NCI-H2029 treated with DMSO at 0.1 percent for 48 hours (cell line): ENCODE results near the gene ATF4.
"Not testable (repeated sequence)": the region's sequence is repeated elsewhere in the genome, so short reads cannot be mapped to it uniquely, and the experiment has no call there.

ENCODE experiments used
- DNase-seq: peaks from one replicate; lab custom pipeline; 2025; lab: John Stamatoyannopoulos, UW

ATF4 gene

DNA sequence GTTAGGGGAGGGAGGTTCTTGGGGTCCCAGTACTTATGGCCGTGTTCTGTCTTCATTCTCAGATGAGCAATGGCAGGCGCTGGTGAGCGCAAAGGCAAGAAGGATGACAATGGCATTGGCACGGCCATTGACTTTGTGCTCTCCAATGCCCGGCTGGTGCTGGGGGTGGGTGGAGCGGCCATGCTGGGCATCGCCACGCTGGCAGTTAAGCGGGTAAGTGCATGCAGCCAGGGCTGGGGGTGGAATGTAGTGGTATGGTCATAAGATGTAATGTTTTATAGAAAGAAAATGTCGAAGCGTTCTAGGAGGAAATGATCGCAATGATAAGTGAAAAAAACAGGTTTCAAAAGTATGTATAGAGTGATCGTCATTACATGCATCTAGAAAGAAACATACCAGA is 9.1 kb upstream of the ATF4 start:
- no peak for DNase-seq

DNA sequence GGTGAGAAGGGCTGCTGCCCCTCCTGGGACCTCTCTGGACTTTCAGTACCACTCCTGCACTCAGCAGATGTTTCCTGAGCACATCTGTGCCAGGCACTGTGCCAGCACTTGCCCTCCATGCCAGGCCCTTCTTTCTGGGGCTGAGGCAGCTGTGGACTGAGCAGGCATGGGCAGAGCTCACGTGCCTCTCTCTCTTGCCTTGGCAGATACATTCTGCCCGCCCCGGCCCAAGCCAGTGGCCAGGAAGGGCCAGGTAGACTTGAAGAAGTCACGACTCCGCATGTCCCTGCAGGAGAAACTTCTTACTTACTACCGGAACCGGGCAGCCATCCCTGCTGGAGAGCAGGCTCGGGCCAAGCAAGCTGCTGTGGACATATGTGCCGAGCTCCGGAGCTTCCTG is 8.3 kb upstream of the ATF4 start:
- DNase-seq: no peak

DNA sequence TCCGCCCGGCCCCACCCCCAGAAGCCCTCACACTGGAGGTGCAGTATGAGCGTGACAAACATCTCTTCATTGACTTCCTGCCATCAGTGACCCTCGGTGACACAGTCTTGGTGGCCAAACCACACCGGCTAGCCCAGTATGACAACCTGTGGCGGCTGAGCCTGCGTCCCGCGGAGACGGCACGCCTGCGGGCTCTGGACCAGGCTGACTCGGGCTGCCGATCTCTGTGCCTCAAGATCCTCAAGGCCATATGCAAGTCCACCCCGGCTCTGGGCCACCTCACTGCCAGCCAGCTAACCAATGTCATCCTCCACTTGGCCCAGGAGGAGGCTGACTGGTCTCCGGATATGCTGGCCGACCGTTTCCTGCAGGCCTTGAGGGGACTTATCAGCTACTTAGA is 6.6 kb upstream of the ATF4 start:
- no peak for DNase-seq

DNA sequence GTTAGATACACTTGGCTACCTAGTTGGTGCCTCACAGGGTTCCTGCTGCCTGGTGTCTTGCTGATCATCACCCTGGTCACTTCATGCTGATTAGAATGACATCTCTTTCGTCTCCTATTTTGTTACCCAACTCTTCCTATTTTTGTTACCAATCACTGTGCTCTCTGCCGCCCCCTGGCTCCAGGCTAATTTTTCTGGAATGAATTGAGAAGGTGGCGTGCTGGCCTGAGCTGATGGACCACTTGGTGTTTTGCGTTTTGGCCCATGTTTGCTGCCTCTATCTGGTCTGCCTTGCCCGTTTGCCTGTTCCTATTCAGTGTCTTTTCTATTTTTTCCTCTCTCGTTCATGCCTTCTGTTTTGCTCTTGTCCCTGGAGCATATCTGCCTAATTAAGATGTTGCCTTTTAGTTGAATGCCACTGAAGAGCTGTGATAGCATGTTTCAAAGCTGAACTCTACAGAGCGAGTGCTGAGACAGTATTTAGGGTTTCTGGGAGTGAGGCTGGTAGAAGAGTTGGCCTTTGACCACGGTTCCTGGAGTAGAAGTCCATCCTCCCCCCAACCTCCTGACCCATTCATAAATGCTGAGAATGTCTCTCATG is 5.9 kb upstream of the ATF4 start:
- no peak for DNase-seq

DNA sequence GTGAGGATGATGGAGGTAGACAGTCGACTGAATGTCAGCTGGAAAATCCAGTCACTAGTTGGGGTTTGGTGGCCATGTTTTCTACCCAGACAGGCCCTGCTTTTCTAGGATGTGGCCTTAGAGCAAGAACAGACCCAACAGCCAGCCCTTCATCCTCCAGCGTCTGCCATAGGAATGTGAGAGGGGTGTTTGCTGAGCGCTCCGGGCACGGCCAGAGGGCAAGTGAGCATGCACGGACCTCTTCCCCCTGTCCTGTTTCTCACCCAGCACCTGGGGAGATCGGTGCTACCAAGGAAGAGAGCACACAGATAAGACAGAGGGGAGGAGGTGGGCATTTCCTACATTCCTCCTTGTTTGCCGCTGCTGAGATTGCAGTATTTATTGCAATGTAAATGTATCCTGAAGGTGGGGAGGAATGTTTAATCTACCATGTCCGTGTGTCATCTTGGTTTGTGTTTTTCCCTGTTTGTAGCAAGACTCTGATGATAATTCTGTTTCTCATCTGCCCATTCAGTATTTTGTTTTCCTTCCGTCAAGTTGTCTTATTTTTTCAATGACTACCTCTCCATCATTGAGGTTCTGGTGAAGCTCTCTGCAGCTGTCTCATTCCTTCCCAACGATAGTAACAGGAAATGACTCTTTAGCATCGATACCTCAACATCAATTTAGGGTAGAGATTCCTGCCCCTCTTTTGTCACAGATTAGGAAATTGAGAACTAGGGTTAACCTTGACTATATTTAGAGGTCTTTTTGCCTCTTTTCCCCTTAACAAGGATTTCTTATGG is 4.9 kb upstream of the ATF4 start:
- no peak for DNase-seq

DNA sequence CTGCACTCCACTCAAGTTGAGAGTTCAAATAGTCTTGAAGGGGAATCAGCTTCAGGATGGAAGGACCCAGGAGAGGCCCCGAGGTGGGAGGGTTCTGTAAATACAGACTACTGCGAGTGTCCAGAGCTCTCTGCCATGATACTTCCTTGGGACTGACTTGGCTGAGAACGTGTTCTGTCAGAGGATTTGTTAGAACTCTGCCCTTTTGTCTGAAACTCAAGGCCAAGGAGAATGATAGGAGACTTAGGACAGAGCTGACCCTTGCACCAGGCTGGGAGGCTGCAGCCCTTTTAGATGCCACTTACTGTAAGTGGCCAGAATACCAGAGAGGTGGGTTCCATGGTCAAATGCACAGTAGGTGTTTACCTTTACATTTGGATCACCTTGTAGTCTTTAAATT is 2.9 kb upstream of the ATF4 start:
- no peak for DNase-seq

DNA sequence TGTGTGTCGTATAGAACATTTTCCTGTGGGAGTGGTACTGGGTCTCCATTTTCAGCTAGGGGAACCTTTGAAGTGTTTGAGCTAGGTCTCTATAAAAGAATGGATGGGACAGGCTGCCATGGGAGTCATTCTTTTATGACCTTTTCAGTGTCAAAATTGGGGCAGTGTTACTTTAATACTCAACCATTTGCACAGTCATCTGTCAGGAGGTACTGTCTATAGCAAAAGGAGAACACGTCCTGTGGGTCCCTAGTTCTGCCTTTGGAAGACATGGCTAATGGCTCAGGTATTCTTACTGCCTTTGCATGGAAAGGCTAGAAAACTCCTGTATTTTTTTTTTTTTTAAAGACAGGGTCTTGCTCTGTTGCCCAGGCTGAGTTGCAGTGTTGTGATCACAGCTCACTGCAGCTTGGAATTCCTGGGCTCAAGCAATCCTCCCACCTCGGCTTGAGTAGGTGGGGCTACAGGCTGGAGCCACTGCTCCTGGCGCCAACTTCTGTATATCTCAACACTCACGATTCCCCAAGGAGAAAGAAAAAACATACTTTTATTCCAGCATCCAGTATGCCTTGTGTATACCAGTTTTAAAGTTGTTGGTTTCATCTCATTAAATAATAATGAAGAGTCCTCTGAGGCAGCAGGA is 2.1 kb upstream of the ATF4 start:
- DNase-seq: no peak

DNA sequence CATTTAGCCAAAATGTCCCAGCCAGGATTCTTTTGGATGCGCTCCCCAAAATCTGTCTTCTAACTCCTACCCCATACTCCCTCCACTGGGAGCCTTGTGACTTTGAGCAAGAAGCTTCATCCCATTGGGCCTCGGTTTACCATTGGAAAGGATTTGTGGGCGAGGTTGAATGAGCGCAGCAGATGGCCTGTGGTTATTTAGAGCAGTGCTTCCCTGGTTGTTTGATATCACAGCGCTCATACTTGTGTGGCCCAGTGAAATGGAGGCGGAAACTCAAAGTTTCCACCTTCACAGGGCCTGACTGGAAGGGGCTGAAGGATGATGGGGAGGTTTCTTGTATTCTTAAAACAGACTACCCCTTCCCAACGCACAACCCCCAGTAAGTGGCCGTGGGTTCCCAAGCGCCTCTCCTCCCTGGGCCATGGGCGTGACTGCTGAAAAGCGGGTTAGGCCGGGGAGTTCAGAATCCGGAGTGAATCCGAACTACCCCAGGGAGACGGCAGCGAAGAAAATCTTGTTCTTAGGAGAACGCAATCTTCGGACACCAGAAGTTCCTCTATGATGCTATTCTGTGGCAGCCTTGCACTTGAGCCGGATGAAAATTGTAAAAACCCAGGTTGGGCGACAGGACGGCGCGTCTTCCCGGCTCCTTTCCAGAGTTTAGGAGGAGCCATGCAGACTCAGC is 1.2 kb upstream of the ATF4 start:
- no peak for DNase-seq

DNA sequence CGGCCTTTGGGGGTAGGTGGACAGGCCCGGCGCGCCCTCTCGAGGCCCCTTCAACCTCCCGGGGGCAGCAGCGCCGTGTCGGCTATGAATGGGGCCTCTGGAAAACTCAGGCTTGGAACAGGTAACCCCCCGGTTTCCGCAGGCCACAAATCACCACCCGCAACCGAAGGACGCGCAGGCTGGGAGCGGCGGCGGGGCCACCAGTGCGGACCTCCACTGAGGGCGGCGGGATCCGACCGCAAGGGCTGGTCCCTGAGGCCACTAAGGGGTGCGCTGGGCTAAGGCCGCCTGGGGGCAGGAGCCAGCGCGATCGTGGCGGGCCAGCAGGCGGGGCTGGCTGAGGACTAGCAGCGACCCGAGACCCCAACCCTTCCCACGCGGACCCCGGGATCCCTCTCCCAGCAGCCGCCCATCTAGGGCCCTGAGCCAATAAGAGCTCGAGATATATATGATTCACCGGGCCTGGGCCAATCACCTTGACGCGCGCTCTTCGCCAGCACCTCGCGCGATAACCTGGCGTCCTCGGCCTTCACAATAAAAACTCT is 609 bp upstream of the ATF4 start:
- DNase-seq: peak; percentile 84

DNA sequence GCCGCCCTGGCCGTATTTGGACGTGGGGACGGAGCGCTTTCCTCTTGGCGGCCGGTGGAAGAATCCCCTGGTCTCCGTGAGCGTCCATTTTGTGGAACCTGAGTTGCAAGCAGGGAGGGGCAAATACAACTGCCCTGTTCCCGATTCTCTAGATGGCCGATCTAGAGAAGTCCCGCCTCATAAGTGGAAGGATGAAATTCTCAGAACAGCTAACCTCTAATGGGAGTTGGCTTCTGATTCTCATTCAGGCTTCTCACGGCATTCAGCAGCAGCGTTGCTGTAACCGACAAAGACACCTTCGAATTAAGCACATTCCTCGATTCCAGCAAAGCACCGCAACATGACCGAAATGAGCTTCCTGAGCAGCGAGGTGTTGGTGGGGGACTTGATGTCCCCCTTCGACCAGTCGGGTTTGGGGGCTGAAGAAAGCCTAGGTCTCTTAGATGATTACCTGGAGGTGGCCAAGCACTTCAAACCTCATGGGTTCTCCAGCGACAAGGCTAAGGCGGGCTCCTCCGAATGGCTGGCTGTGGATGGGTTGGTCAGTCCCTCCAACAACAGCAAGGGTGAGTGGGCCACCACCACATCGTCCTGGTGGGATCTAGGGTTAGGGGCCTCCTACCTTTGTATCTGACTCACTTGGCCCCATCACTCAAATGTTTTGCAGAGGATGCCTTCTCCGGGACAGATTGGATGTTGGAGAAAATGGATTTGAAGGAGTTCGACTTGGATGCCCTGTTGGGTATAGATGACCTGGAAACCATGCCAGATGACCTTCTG is 934 bp downstream of the ATF4 start:
- not testable (repeated sequence) for DNase-seq

DNA sequence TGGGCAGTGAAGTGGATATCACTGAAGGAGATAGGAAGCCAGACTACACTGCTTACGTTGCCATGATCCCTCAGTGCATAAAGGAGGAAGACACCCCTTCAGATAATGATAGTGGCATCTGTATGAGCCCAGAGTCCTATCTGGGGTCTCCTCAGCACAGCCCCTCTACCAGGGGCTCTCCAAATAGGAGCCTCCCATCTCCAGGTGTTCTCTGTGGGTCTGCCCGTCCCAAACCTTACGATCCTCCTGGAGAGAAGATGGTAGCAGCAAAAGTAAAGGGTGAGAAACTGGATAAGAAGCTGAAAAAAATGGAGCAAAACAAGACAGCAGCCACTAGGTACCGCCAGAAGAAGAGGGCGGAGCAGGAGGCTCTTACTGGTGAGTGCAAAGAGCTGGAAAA is 1.7 kb downstream of the ATF4 start:
- DNase-seq: not testable (repeated sequence)

DNA sequence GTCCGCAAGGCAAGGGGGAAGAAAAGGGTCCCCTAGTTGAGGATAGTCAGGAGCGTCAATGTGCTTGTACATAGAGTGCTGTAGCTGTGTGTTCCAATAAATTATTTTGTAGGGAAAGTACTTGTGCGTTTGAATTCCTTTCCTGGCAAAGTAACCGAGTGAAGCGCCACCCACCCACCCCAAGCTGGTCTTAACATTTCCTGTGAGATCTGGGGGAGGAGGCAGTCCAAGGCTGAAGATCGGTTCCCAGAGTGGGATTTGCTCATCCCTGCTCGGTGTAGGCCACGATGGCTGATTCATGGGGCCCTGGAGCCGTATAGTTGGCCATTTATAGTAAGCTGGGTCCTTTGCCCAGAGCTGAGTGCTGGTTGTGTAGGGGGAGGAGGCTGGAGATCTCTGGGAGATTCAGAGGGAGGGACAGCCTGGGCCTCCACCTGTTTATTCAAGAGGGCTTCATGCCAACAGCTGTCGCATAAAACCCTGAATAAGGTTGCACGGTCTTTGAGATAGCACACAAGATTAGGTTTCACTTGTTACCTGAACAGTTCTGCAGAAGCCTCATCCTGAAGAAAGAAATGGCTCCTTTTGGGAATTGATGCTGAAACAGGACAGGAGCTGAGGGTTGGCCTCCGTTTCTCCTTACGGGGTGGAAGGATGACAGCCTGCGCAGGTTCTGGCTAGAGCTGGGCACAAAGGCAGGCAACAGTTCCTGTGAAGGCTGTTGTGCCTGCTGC is 2.4 kb downstream of the ATF4 start:
- DNase-seq: peak; percentile 55

DNA sequence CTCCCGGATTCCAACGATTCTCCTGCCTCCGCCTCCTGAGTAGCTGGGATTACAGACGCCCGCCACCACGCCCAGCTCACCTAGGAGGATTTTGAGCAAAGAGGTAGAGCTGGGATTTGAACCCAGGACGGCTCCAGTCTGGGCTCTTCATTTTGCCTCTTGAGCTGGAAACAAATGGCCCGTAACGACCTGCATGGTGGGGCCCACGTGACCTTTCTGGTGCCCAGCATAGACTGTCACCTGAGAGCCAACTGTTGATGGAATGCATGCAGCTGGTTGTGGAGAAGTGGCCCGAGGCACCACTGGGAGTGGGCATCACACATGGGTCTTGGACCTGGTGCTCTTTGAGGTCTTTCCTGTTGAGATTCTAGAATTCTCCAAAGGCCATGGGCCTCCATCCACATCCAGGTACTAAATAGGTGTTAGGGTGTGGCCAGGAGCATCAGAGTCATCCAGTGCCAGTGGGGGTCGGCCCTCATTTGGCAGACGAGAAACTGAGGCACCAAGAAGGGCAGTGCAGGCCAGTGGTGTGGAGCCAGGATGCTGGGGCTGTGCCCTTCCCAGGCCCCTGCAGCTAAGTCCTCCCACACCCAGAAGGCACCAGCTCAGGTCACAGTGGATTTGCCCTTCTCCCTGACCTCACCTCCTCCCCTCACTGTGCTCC is 3.9 kb downstream of the ATF4 start:
- DNase-seq: no peak

DNA sequence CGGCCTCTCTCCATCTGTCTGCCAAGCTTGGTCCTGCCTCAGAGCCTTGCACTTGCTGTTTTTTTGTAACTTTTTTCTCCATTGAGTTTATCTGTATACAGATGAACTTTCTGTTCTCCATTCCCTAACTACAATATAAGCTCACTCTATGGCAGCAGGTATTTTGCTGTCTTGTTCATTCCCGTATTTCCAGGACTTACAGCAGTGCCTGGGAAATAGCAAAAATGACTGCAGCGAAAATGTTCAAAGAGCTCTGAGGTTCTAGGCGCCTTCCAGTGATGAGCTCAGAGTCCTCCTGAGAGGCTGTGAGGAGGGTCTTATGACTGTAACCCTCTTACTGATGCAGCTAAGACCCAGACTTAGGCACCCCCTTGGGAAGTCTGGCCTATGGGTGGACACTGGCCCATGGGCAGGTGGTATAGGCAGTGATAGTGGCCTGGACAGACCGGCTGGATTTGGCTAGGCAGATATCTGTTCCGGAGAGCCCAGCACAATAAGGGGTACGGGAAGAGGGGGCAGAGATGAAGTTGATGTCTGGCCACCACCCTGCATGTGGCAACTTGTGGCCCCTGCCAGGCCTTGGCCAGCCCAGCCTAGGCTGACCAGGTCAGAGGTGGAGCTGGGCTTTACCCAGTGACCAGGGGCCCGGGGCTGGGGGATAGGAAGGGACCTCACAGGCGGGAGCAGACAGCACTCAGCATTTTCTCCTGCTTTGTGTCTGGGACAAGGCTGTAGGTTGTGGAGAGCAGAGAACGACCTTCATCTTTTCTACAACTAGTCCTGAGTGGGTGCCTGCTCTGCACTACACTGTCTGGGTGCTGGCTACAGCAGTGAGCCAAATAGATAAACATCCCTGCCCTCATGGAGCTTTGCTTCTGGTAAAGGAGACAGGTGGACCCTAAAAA is 4.6 kb downstream of the ATF4 start:
- DNase-seq: no peak

DNA sequence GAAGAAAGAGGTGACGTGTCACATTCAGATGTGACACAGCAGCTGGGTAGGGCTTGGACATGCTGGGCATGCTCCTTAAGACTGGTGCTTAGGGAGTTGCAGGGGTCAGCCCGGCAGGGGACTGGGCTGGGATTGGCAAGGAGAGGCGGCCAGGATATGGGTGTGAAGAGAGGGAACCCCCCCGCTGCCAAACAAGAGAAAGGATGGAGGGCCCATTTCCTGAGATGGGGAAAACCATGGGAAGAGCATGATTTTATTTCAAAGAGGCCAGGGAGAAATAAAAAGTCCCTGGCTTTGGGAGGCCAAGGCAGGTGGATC is 5.3 kb downstream of the ATF4 start:
- no peak for DNase-seq

DNA sequence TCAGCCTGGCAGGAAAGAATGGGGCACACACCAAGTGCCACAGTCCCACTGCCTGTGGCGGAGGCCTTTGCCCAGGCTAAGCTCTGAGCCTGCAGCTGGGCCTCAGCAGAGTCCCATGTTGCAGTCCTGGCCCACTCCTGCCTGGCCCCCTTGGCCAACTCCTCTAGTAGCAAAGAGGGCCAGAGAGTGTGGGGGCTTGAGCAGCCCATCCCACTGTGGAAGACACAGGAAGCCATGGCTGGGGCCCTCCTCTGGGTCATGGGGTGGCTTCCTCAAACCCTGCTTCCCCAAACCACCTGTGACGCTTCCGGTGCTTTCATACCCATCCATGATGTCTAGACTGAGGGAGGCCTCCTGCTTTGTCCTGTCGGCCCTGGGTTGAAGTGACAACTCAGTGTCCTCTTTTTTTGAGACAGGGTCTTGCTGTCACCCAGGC is 6.4 kb downstream of the ATF4 start:
- no peak for DNase-seq

DNA sequence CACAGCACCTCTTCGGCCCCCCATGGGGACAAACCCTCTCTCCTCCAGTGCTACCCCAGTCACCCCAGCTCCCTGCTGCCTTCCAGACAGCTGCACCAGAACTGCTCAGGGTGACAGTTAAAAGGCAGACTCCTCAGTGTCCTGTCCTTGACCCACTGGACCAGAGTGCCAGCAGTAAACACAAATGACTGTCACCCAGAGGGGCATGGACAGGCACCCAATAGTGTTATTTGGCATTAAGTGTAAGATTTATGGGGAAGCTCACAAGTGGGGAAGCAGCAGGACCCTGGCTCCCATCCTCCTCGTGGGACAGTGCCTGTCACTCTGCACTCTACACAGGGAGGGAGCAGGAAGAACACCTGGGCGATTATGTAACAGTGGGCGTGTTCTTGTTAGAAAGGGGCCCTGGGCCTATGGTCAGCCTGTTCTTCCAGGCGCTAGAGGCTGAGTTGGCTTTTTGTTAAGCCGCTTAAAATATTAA is 7.2 kb downstream of the ATF4 start:
- peak; percentile 39 for DNase-seq

DNA sequence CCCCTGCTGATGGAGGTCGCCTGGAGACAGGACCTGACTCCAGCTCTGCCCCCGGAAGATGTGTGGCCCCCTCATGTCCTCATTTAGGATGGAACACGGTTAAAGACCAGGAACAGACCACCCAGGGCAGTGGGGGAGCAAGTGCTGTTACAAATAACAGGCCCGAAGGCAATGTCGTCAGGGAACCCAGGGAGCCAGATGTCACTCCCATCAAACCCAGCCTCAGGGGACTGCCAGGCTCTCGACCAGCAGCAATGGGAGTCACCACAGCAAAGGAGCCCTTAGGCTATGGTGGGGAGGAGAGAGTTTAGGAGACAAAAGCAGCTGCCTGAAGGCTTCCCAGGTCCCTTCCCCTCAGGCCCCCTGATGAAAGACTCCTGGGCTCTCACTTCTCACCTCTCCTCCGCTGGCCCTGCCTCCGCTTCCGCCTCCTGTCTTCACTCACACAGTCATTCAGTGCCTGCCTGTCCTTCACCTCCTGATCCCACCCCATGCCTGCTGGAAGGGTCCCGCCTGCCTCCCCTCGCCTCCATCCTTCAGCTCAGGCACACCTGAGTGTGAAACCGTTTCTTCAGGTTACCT is 7.8 kb downstream of the ATF4 start:
- no peak for DNase-seq
